CD4-positive, alpha-beta T cell treated with Interleukin-21 for 1 hour (primary cell): ENCODE results near the gene CTSD.

Experiments used
- DNase-seq: peaks from one replicate; pipeline ENCODE4 v3.0.0-alpha.2; 2020

Gene CTSD

GRCh38 chr11:1754376-1755150 lies 9.2 kb downstream of the CTSD start:
- no peak for DNase-seq

- no peak for DNase-seq
Observed at GRCh38 chr11:1753929-1754305, 9.8 kb downstream of the CTSD start.

DNA sequence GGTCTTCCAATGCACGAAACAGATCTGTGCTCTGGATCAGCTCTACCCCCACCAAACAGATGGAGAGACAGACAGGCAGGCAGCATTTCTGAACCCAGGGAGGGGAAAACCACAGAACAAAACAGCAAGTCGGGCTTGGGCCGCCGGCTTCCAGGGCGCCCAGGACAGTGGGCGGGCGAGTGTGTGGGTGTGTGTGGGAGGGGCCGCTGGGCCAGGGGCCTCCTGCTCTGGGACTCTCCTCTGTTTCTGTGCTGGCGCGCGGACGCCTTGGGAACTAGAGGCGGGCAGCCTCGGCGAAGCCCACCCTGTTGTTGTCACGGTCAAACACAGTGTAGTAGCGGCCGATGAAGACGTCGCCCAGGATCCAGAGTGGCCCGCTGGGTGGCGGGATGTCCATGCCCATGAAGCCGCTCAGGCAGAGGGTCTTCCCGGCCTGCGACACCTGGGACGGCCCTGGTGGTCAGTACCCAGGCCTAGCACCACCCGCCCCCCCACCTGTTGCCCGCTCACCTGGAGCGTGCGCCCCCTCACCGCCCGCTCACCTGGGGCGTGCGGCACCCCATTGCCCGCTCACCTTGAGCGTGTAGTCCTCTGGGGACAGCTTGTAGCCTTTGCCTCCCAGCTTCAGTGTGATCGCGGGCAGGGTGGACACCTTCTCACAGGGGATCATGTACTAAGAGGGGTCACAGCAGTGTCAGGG lies 10.3 kb downstream of the CTSD start:
- no peak for DNase-seq

GRCh38 chr11:1752907-1753228 lies 10.9 kb downstream of the CTSD start:
- DNase-seq, result no peak

DNA sequence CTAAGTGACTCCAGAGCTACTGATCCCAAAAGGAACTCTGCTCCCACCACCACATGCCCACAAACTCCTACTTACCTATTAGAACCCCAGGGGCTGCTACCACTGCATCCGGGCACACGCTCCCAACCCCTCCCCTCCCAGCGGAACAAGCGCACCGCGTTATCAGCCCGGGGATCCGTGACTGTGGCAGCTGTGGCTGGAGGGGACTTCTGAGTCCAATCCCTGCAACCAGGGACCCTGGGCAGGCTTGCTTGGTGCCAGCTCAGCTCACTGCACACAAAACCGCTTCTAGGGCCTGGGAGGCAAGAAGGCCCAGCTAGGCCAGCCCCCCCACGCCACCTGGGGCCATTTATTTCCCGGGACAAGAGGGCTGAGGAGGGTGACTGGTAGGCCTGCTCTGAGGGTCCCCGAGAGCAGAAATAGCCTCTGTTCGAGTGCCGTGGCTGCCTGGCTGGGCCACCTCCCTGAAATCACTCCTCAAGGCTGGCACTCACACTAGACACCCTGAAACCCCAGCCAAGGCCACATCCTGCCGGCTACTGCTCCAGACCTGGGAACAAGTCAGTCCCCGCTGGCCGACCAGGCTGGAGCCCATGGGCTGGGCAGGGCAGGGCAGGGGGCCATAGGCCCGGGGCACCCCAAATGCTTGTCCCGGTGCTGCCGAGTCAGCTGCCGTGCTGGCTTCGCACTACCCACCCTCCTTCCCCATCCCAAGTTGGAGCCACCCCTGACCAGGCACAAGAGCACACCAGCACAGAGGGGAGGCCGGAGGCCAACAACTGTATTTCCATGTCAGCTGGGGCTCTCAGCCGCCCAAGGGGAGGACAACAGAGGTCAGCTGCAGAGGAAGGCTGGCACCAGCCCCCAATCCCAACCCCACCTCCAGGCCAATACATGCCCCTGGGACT lies 11.5 kb downstream of the CTSD start:
- no peak for DNase-seq

GRCh38 chr11:1751531-1751921 lies 12.2 kb downstream of the CTSD start:
- DNase-seq, result no peak

DNA sequence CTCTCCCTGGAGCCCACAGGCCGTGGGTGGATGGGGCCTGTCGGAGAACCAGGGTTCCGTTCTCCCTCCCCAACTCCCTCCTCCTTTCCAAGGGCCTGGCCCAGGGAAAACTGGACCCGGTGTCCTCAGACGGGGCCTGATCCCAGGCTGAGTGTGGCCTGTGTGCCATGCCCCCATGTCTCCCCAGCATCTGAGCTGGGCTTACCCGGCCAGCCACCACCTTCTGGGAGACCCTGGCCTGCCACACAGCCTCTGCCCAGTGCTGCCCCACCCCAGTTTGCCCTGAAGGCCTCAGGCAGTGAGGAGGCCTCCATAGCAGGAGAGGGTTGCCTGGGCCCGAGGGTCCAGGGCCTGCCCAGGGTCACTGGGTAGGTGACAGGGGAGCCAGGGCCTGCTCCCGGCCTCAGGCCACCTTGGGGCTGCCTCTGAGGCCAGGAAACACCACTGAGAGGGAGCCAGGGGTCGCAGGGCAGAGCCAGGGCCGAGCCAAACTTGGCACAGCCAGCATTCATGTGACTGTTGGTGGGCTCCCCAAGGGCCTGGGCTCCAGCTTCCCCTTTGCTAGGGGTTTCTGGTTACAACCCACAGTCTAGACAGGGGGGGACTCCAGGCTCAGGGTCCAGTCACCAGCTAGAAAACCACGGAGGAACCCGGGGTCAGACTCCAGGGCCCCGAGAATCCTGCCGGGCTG lies 12.7 kb downstream of the CTSD start:
- DNase-seq, result no peak

DNA sequence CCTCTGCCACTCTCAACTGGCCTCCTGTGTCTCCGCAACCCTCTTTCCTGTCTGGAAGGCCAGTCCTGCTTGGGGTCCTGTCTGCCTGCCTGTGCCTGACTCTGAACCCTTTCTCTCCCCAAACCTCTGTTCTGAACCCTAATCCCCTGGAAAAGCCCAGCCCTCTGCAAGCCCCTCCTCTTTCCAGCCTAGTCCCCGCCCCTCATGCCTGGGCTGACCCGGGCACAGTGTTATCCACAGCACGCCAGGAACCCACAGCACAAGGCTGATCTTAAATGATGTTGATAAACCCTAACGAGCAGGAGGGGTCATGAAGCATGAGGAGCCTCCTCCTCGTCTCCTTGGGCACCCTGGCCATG lies 13.3 kb downstream of the CTSD start, which contains the start of gene IFITM10:
IFITM10 (minus strand) TSS at position 115 of the 359 bp plus-strand sequence. CDS start 153 bp downstream, outside the sequence.
- no peak for DNase-seq

DNA sequence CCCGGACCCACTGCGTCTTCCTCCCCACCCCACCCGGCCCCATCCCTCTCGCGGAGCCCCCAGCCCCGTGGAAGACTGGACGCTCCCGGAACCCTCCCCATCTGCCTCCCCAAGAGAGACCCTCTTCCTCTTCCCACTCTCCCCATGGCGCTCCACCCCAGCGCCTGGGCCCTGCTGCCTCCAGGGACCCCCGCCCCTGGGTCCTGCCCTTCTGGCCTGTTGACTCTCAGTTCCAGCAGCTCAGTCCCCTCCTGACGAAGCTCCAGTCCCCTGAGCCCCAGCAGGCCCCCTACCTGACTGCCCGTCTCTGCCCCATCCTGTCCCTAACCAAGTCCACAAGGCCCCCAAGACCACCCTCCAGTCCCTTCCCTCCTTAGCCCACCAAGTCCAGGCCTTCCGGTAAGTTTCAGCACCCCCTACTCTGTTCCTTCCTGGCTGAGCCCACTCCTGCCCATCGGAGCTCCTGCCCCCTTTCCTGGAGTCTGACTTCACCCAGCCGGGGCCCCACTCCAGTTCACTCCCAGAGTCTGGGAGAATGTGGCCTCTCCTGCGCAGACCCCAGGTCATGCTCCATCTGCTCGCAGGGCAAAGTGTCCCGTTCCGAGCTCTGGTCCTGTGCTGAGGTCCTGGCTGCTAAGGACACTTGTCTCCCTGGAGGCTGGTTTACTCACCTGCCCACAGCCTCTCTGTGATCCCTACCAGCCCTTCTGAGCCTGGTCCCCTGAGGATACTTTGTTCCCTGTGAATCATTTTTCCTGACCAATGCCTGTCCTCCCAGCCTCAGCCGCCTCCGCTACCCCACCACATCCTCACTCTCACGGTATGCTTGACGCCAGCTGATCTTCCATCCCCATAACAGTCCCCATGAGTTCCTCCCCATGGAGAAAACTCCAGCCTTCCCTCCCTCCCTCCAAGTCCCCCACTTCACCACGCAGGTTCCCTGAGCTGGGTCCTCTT lies 14.1 kb downstream of the CTSD start:
- DNase-seq, result no peak

GRCh38 chr11:1748636-1749394 lies 14.9 kb downstream of the CTSD start:
- DNase-seq, result no peak

- DNase-seq, result no peak
Observed at GRCh38 chr11:1747753-1748635, 15.7 kb downstream of the CTSD start.

DNA sequence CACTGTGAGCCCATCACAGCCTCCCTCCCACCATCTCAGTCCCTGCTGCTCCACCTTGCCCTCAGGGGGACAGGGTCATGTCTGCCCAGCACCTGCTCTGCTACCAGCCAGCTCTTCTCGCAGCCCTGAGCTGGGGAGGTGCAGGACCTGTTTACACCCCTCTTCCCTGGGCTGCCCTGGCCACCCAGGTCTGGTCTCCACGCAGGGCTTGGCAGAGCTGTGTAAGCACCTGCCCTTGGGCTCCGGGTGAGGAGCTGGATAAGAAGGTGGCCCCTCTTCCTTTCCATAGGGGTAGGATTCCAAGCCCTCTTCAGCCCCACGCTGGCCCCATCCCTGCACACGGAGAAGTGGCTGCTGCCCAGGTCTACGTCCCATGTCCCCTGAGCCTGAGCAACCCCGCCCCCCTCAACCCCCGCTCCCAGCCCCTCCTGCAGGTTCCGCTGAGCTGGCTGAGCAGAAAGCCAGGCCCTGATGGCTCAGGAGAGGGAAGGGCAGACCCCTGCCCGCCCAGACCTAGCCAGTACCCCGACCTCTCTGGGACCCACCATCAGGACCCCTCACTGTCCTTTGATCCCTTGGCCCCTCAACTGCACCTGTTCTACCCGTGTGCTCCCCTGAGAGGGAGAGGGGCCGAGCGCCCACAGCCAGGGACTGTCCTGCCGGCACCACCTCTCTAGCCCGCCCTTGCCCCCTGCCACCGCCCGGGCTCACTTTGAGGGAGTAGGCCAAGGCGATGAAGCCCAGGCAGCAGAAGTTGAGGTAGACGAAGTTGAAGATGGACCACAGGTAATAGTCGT lies 16.6 kb downstream of the CTSD start:
- DNase-seq, result no peak

- DNase-seq, result no peak
Observed at GRCh38 chr11:1746511-1746931, 17.2 kb downstream of the CTSD start.

DNA sequence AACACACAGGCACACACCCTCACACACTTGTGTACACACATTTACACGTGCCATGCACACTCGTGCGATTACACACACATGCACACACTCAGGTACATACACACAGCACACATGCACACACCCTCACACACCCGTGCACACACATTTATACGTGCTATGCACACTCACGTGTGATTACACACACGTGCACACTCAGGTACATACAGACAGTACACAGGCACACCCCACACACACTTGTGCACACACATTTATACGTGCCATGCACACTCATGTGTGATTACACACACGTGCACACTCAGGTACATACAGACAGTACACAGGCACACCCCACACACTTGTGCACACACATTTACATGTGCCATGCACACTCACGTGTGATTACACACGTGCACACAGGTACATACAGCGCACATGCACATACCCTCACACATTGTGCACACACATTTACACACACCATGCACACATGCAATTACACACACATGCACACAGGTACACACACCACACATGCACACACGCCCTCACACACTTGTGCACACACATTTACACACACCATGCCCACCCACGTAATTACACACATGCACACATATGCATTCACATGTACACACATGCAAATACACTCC lies 17.9 kb downstream of the CTSD start:
- DNase-seq, result no peak

DNA sequence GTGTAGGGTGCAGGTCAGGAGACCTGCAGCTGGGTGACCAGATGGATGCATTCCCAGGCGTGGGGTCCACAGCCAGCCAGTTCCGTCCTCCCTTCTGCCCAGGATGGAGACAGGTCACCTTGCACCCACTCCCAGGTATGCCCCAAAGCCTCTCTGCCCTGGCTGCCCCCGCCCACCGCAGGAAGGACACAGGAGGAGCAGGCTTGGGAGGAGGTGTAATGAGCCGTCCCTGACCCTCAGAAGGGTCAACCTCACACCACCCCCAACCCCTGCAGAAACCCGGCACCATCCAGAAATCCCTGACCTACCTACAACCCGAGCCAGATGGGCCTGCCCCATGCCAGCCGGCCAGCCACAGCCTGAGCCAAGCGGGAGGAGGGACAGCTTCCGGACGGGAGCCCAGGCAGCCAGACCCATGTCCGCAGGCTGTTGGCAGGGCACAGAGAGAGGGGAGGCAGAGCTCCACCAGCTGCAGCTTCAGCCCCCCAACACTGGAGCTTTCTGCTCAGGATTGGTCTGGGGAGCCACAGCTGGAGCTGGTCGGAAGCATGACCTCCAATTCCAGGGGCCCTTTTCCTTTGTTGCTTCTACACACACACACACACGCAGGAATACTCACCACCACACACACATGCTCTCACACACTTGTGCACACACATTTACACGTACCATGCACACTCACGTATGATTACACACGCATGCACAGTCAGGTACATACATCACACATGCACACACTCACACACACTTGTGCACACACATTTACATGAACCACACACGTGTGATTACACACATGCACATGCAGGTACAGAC lies 18.6 kb downstream of the CTSD start:
- no peak for DNase-seq

DNA sequence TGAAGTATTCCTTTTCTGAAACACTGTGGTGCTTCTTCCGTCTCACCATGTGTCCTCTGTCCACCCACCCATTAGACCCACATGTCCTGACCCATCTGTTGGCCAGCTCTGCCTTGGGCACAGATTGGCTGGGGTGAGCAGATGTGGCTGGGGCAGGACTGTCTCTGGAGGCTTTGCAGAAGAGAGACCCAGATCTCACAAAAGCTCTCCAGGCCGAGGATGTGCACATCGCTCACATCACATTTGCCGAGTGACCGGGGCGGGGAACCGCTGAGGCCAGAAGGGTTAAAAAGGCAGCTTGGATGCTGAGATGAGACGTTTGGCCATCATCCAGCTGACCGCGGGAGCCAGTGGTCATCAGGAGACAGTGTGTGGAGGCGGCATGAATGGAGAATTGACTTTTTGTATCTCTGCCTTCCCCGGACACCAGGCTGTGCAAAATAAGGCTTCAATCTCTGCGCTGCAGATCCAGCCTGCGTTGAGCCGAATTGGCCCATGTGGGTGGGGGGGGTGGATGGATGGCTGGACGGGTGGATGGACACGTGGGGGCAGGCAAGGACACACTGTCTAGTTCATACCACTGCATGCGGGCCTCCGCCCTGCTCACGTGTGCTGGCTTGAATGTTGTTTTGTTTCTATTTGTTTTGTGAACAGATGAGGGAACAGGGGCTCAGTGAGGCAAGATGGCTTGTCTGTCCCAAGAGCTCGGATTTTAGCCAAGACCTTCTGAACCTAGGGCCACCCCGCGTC lies 19.4 kb downstream of the CTSD start:
- no peak for DNase-seq

DNA sequence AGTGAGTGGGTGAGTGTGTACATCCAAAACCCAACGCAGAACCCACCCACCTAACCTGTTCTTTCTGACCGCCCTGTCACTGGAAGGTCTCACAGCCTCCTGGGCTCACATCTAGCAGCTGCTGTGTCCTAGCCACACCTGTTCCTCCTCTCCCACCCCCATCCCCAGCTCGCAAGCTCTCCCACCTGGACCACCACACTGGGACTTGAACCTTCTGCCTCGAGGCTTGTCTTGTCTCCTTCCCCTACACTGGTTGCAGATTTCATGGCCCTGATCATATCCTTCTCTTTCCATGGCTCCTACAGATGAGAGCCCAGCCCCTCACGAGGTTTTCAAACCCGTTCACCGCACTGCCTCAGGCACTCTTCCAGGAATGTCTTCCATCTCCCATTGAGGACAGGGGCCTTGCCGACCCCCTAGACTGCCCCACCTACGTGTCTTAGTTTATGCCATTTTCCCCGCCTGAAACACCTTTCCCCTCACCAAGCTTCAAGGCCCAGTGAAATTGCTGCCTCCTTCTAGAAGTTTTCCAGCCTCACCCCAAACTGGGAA lies 20.1 kb downstream of the CTSD start:
- DNase-seq, result no peak
